ENCODE data around the gene PFDN1.

Gene PFDN1

GRCh38 chr5:140261403-140262171 lies 41.3 kb downstream of the PFDN1 start:
- no peak for DNase-seq (ENCODE audit: low read depth in 4 of 4, low spot score in 1 of 4)

- DNase-seq (ENCODE audit: low read depth in 4 of 4, low spot score in 1 of 4) = no peak
Measured at GRCh38 chr5:140260089-140260656, 42.7 kb downstream of the PFDN1 start.

GRCh38 chr5:140259500-140259899 lies 43.4 kb downstream of the PFDN1 start:
- no peak for DNase-seq (ENCODE audit: low read depth in 4 of 4, low spot score in 1 of 4)

GRCh38 chr5:140258873-140259272 lies 44.0 kb downstream of the PFDN1 start:
- no peak for DNase-seq (ENCODE audit: low read depth in 4 of 4, low spot score in 1 of 4)

- no peak for DNase-seq (ENCODE audit: low read depth in 4 of 4, low spot score in 1 of 4)
Measured at GRCh38 chr5:140258016-140258415, 44.9 kb downstream of the PFDN1 start.

GRCh38 chr5:140256726-140257125 lies 46.2 kb downstream of the PFDN1 start:
- DNase-seq (ENCODE audit: low read depth in 4 of 4, low spot score in 1 of 4) = no peak

GRCh38 chr5:140255460-140256157 lies 47.3 kb downstream of the PFDN1 start:
- no peak for DNase-seq (ENCODE audit: low read depth in 4 of 4, low spot score in 1 of 4)

GRCh38 chr5:140253985-140254384 lies 48.9 kb downstream of the PFDN1 start:
- no peak for DNase-seq (ENCODE audit: low read depth in 4 of 4, low spot score in 1 of 4)

GRCh38 chr5:140252470-140253126 lies 50.3 kb downstream of the PFDN1 start:
- no peak for DNase-seq (ENCODE audit: low read depth in 4 of 4, low spot score in 1 of 4)

- peak in 3 of 4 experiments; percentile 12 to 66 (median 32) for DNase-seq (ENCODE audit: low read depth in 4 of 4, low spot score in 1 of 4)
Measured at GRCh38 chr5:140251527-140251973, 51.4 kb downstream of the PFDN1 start.

- no peak for DNase-seq (ENCODE audit: low read depth in 4 of 4, low spot score in 1 of 4)
Measured at GRCh38 chr5:140250386-140250785, 52.5 kb downstream of the PFDN1 start.

GRCh38 chr5:140249536-140249935 lies 53.4 kb downstream of the PFDN1 start:
- DNase-seq (ENCODE audit: low read depth in 4 of 4, low spot score in 1 of 4) = no peak

GRCh38 chr5:140248414-140248813 lies 54.5 kb downstream of the PFDN1 start:
- DNase-seq (ENCODE audit: low read depth in 4 of 4, low spot score in 1 of 4) = no peak

- DNase-seq (ENCODE audit: low read depth in 4 of 4, low spot score in 1 of 4) = no peak
Measured at GRCh38 chr5:140246378-140247122, 56.4 kb downstream of the PFDN1 start.

GRCh38 chr5:140245926-140246325 lies 57.0 kb downstream of the PFDN1 start:
- no peak for DNase-seq (ENCODE audit: low read depth in 4 of 4, low spot score in 1 of 4)

GRCh38 chr5:140245341-140245740 lies 57.6 kb downstream of the PFDN1 start:
- DNase-seq (ENCODE audit: low read depth in 4 of 4, low spot score in 1 of 4) = no peak

- peak; percentile 53 to 77 (median 67) for DNase-seq (ENCODE audit: low read depth in 4 of 4, low spot score in 1 of 4)
Measured at GRCh38 chr5:140244525-140245025, 58.3 kb downstream of the PFDN1 start.

GRCh38 chr5:140243706-140244250 lies 59.1 kb downstream of the PFDN1 start:
- DNase-seq (ENCODE audit: low read depth in 4 of 4, low spot score in 1 of 4) = no peak

- DNase-seq (ENCODE audit: low read depth in 4 of 4, low spot score in 1 of 4) = no peak
Measured at GRCh38 chr5:140242890-140243585, 59.9 kb downstream of the PFDN1 start.

- no peak for DNase-seq (ENCODE audit: low read depth in 4 of 4, low spot score in 1 of 4)
Measured at GRCh38 chr5:140242099-140242498, 60.8 kb downstream of the PFDN1 start.

All from stimulated activated CD4-positive, alpha-beta T cell treated with anti-CD3 and anti-CD28 coated beads, Interleukin-1b, Interleukin-23, amount 100 ng/mL, for 24 hours (primary cell).